HepG2 (cell line): ENCODE measurements around the gene LONP1. TPM values are rescaled to one million over a fixed set of nuclear protein-coding genes. Genes with fewer than 3 reads are reported as not detected.
A peak's percentile ranks its signal among the peaks of the same experiment; 100 is the strongest.

Experiments used
- ELF4 ChIP-seq: sonication (generic); formaldehyde crosslinking; IDR thresholded peaks from 2 replicates; pipeline ENCODE4 v1.5.0; 2020; ENCODE audit warnings: missing genetic modification reagents, mild to moderate bottlenecking, moderate library complexity, borderline replicate concordance
- FOXO1 ChIP-seq: sonication (generic); formaldehyde crosslinking; IDR thresholded peaks from 2 replicates; pipeline ENCODE4 v1.4.0; 2020; ENCODE audit warnings: missing genetic modification reagents
- FUBP1 ChIP-seq: sonication (generic); formaldehyde crosslinking; IDR thresholded peaks from 2 replicates; pipeline ENCODE4 v1.5.1; 2020; ENCODE audit warnings: missing genetic modification reagents, mild to moderate bottlenecking, borderline replicate concordance
- GTF3A ChIP-seq: sonication (generic); formaldehyde crosslinking; conservative IDR thresholded peaks from 2 replicates; pipeline ENCODE4 v1.4.0; 2020; ENCODE audit warnings: mild to moderate bottlenecking, missing genetic modification reagents
- HIVEP1 ChIP-seq: sonication (generic); formaldehyde crosslinking; IDR thresholded peaks from 2 replicates; pipeline ENCODE4 v1.4.0; 2020; ENCODE audit warnings: mild to moderate bottlenecking, missing genetic modification reagents
- HNRNPLL ChIP-seq: fragments of 200-400 bp; formaldehyde crosslinking; IDR thresholded peaks from 2 replicates; pipeline ENCODE4 v1.6.1; 2017; ENCODE audit warnings: mild to moderate bottlenecking, low read depth, low read length; ENCODE audit not compliant: poor library complexity, severe bottlenecking
- HOXA9 ChIP-seq: sonication (generic); formaldehyde crosslinking; IDR thresholded peaks from 2 replicates; pipeline ENCODE4 v1.8.1; 2022; ENCODE audit warnings: missing genetic modification reagents, mild to moderate bottlenecking, moderate library complexity, borderline replicate concordance
- KIAA2018 ChIP-seq: sonication (generic); formaldehyde crosslinking; IDR thresholded peaks from 2 replicates; pipeline ENCODE4 v1.5.0; 2020; ENCODE audit warnings: mild to moderate bottlenecking, missing genetic modification reagents, borderline replicate concordance
- MAFG ChIP-seq: sonication (generic); formaldehyde crosslinking; IDR thresholded peaks from 2 replicates; pipeline ENCODE4 v1.5.1; 2020; ENCODE audit warnings: mild to moderate bottlenecking, missing genetic modification reagents
- PBX2 ChIP-seq: IDR thresholded peaks from 2 replicates; pipeline ENCODE4 v1.6.1; 2016; ENCODE audit warnings: control low read depth
- PHB2 ChIP-seq: fragments of 450-650 bp; IDR thresholded peaks from 2 replicates; pipeline ENCODE4 v1.6.1; 2018; ENCODE audit not compliant: partially characterized antibody
- SIN3B ChIP-seq: fragments of 150-350 bp; IDR thresholded peaks from 2 replicates; pipeline ENCODE4 v1.6.1; 2014; ENCODE audit warnings: low read length
- SP5 ChIP-seq: IDR thresholded peaks from 2 replicates; pipeline ENCODE4 v1.6.1; 2016; ENCODE audit warnings: low read depth, borderline replicate concordance
- STAG1 ChIP-seq: sonication (generic); formaldehyde crosslinking; IDR thresholded peaks from 2 replicates; pipeline ENCODE4 v1.4.0; 2020; ENCODE audit warnings: missing genetic modification reagents
- TBP ChIP-seq: sonication (generic); formaldehyde crosslinking; IDR thresholded peaks from 2 replicates; pipeline ENCODE4 v1.5.0; 2020; ENCODE audit warnings: missing genetic modification reagents
- ZNF317 ChIP-seq: sonication (generic); formaldehyde crosslinking; IDR thresholded peaks from 2 replicates; pipeline ENCODE4 v1.5.0; 2020; ENCODE audit warnings: mild to moderate bottlenecking, missing genetic modification reagents
- ZNF432 ChIP-seq: sonication (generic); formaldehyde crosslinking; IDR thresholded peaks from 2 replicates; pipeline ENCODE4 v1.5.0; 2020; ENCODE audit warnings: missing genetic modification reagents, mild to moderate bottlenecking, borderline replicate concordance
- polyA plus RNA-seq, 8 experiments: library from polyadenylated mRNA; depleted of rRNA in 3 of 8; stranded (reverse) in 7 of 8; unstranded in 1 of 8; fragments of >200 nt; fragmentation: Illumina TruSeq in 4 of 8; extraction: Trizol in 4 of 8; gene quantifications; 2 replicates each; pipeline versions ENCODE4 v1.2.1 to v1.2.3, GENCODE V29; 2011 to 2016; ENCODE audit warnings: low read depth in 4 of 8, missing spikeins in 1 of 8, mixed read lengths in 1 of 8; ENCODE audit not compliant: insufficient read depth in 1 of 8
- total RNA-seq, 5 experiments: library from RNA; depleted of rRNA; stranded (reverse); fragments of >200 nt; fragmentation: Illumina TruSeq; extraction: Trizol; gene quantifications; 2 replicates each; pipeline ENCODE4 v1.2.3, GENCODE V29; 2016; ENCODE audit warnings: low read depth in 1 of 5

Gene LONP1
- total and polyA plus RNA-seq, 2 of the 13 experiments (the other 11 are each of a cell fraction or from before 2014, with no cell fraction given): 59.5 to 76.8 TPM

DNA sequence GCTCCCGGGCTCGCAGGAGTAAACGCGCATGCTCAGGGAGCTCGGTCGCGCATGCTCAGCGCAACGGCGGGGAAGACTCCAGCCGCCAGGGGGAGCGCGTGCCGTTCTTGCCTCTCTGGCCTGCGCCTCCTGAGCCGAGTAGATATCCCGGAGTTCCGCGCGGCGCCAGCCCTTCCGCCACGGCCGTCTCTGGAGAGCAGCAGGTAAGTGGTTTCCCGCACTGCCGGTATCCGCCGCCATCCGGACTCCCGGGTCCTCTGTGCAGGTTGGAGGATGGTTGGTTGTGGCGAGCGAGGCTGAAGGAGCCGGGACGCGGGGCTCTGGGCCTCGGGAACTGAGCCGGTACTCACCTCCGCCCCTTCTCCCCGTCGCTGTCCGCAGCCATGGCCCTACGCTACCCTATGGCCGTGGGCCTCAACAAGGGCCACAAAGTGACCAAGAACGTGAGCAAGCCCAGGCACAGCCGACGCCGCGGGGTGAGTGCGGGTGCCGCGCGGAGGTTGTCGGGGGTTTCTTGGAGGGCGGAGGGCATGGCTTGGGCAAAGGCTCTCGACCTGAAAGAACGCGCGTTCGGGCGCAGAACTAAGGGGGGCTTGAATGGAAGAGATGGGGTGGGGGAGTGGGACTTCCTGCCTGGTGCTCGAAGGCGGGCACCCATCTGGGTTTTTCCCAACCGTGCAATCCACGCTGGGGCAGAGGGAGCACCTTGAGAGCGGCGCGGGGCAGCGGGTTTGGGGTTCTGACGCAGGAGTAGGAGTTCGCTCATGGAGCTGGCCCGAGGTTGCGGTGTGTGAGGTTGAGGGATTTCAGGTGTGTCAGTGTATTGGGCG lies 29.6 kb downstream of the LONP1 start, which contains the start of gene RPL36 (continued):
- TF ChIP-seq KIAA2018 (CRISPR knock-in tag) (no peak), HNRNPLL (peak; percentile 78), FUBP1 (CRISPR knock-in tag) (0 out of 2 replicates have a peak, but pooled peaks have one; percentile 66), HOXA9 (peak; percentile 32; the same call in 1 of the 2 replicates), PBX2 (no peak), SIN3B (no peak), GTF3A (CRISPR knock-in tag) (0 out of 2 replicates have a peak, but pooled peaks have one; percentile 80), HIVEP1 (CRISPR knock-in tag) (peak; percentile 80), ZNF432 (CRISPR knock-in tag) (no peak), MAFG (CRISPR knock-in tag) (no peak), ZNF317 (CRISPR knock-in tag) (peak; percentile 24; the same call in 1 of the 2 replicates), ELF4 (CRISPR knock-in tag) (peak; percentile 81; the same call in 1 of the 2 replicates), PHB2 (no peak), FOXO1 (CRISPR knock-in tag) (no peak), TBP (CRISPR knock-in tag) (no peak), STAG1 (CRISPR knock-in tag) (peak; percentile 50), SP5 (CRISPR knock-in tag) (no peak)
